ENCODE results near the gene SMAD9.

The SMAD9 gene

GRCh38 chr13:36915896-36916640, 4.0 kb downstream of the SMAD9 start:
- Histone ChIP-seq H4K20me1 (ENCODE audit: insufficient read depth, low read length) (no peaks in the 10 kb centered on the region), H3K9me3 (replicated peaks; ENCODE audit: insufficient read depth, low read length) (no peaks in the 10 kb centered on the region), H3K79me2 (ENCODE audit: low read length) (no peaks in the 10 kb centered on the region), H2AFZ (ENCODE audit: low read length) (no peak overlapping the region), H3K36me3 (replicated peaks; ENCODE audit: insufficient read depth, low read length) (no peaks in the 10 kb centered on the region), H3K4me1 (ENCODE audit: low read length) (no peaks in the 10 kb centered on the region), H3F3A (ENCODE audit: insufficient read depth, low read length) (no peaks in the 10 kb centered on the region), H3K9ac (ENCODE audit: low read length) (no peak overlapping the region), H3K27ac (ENCODE audit: low read length) (no peak overlapping the region), H3K4me3 (ENCODE audit: low read length) (no peak overlapping the region), H3K9me2 (replicated peaks; ENCODE audit: insufficient read depth, low read length) (no peaks in the 10 kb centered on the region), H3K27me3 (replicated peaks; ENCODE audit: insufficient read depth, low read length) (no peaks in the 10 kb centered on the region; the same call in 1 of the 2 replicates), H3K4me2 (ENCODE audit: low read depth, low read length) (no peak overlapping the region)
- DNase-seq, result no peak
- TF ChIP-seq EZH2phosphoT487 (IDR thresholded peaks at IDR 0.05; ENCODE audit: low read length), result no peak
- no peak for TF ChIP-seq CTCF (IDR thresholded peaks at IDR 0.05; ENCODE audit: low read length)
- no peak for TF ChIP-seq EZH2 (optimal IDR thresholded peaks at IDR 0.05; ENCODE audit: low read depth, low read length)

GRCh38 chr13:36915106-36915505, 4.9 kb downstream of the SMAD9 start:
- no peak overlapping the region for H3K9ac ChIP-seq (ENCODE audit: low read length)
- H3K36me3 ChIP-seq (replicated peaks; ENCODE audit: insufficient read depth, low read length), result no peaks in the 10 kb centered on the region
- no peaks in the 10 kb centered on the region for H3K9me3 ChIP-seq (replicated peaks; ENCODE audit: insufficient read depth, low read length)
- DNase-seq, result no peak
- H2AFZ ChIP-seq (ENCODE audit: low read length), result no peak overlapping the region
- no peaks in the 10 kb centered on the region; the same call in 1 of the 2 replicates for H3K27me3 ChIP-seq (replicated peaks; ENCODE audit: insufficient read depth, low read length)
- TF ChIP-seq CTCF (IDR thresholded peaks at IDR 0.05; ENCODE audit: low read length), result no peak
- TF ChIP-seq EZH2 (optimal IDR thresholded peaks at IDR 0.05; ENCODE audit: low read depth, low read length), result no peak
- no peak for TF ChIP-seq EZH2phosphoT487 (IDR thresholded peaks at IDR 0.05; ENCODE audit: low read length)
- no peaks in the 10 kb centered on the region for H4K20me1 ChIP-seq (ENCODE audit: insufficient read depth, low read length)
- H3K27ac ChIP-seq (ENCODE audit: low read length), result no peak overlapping the region
- no peaks in the 10 kb centered on the region for H3K9me2 ChIP-seq (replicated peaks; ENCODE audit: insufficient read depth, low read length)
- no peaks in the 10 kb centered on the region for H3F3A ChIP-seq (ENCODE audit: insufficient read depth, low read length)
- H3K79me2 ChIP-seq (ENCODE audit: low read length), result no peaks in the 10 kb centered on the region
- H3K4me3 ChIP-seq (ENCODE audit: low read length), result no peak overlapping the region
- no peak overlapping the region for H3K4me2 ChIP-seq (ENCODE audit: low read depth, low read length)
- no peaks in the 10 kb centered on the region for H3K4me1 ChIP-seq (ENCODE audit: low read length)

GRCh38 chr13:36914648-36915047, 5.4 kb downstream of the SMAD9 start:
- H3K9me3 ChIP-seq (replicated peaks; ENCODE audit: insufficient read depth, low read length), result no peaks in the 10 kb centered on the region
- no peak overlapping the region for H3K9ac ChIP-seq (ENCODE audit: low read length)
- no peaks in the 10 kb centered on the region for H3K36me3 ChIP-seq (replicated peaks; ENCODE audit: insufficient read depth, low read length)
- H2AFZ ChIP-seq (ENCODE audit: low read length), result no peak overlapping the region
- H3K27me3 ChIP-seq (replicated peaks; ENCODE audit: insufficient read depth, low read length), result no peaks in the 10 kb centered on the region; the same call in 1 of the 2 replicates
- no peak overlapping the region for H3K27ac ChIP-seq (ENCODE audit: low read length)
- TF ChIP-seq EZH2phosphoT487 (IDR thresholded peaks at IDR 0.05; ENCODE audit: low read length), result no peak
- no peak for TF ChIP-seq CTCF (IDR thresholded peaks at IDR 0.05; ENCODE audit: low read length)
- no peak for TF ChIP-seq EZH2 (optimal IDR thresholded peaks at IDR 0.05; ENCODE audit: low read depth, low read length)
- H4K20me1 ChIP-seq (ENCODE audit: insufficient read depth, low read length), result no peaks in the 10 kb centered on the region
- no peaks in the 10 kb centered on the region for H3F3A ChIP-seq (ENCODE audit: insufficient read depth, low read length)
- H3K4me3 ChIP-seq (ENCODE audit: low read length), result no peak overlapping the region
- H3K79me2 ChIP-seq (ENCODE audit: low read length), result no peaks in the 10 kb centered on the region
- no peak for DNase-seq
- H3K4me1 ChIP-seq (ENCODE audit: low read length), result no peaks in the 10 kb centered on the region
- no peaks in the 10 kb centered on the region for H3K9me2 ChIP-seq (replicated peaks; ENCODE audit: insufficient read depth, low read length)
- H3K4me2 ChIP-seq (ENCODE audit: low read depth, low read length), result no peak overlapping the region
